Fibroblast of skin of left quadriceps (primary cell): ENCODE results near the gene CNPY3.
A peak's percentile ranks its signal among the peaks of the same experiment; 100 is the strongest.

Experiments
- DNase-seq, 2 experiments: peaks; one replicate each; pipeline ENCODE4 v3.0.0-alpha.2; 2013; ENCODE audit warnings: low read depth in 2 of 2

Gene CNPY3

GRCh38 chr6:42981836-42982235, 52.6 kb downstream of the CNPY3 start:
- DNase-seq, result no peak

DNA sequence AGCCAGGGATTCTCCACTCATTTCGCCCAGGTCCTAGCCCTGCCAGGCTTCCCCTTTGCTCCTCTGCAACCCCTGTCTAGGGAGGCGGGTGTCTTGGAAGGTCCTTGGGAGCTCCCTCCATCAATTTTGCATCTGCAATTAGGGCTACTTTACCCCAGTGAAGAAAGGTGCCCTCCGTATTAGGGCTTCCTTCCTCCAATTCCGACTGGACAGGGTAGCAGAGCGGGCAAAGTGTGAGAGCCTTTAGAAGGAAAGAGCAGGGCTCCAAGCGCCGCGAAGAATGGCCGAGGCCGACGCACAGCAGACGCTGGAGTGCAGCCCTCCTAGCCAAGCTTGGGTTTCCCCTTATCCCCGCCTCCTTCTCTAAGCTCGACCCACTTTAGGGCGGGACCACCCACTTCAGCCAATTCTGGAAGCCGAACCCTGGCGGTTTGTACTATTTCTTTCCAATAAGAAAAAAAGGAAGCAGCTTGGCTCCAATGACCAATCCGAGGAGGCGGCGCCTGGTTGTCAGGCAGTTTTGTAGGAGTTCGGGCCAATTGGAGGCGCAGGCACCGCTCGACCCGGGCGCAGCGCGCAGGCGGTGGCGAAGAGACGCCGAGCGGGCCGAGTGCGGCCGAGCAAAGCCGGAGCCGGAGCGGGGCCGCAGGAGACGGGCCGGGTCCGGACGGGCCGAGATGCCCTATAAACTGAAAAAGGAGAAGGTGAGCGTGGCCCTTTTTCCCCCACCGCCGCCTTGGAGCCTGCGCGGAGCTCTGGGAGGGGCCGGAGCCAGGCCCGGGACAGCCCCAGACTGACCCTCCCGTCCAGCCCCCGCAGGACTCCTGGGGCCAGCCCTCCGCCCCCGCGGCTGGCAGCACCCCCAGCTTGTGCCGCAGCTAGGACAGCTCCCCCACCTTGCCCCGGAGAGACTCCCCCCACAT, 55.0 kb downstream of the CNPY3 start, which contains the start of gene PPP2R5D:
Gene PPP2R5D, plus strand, starts transcription at position 570 of the 923 bp plus-strand sequence. Its CDS starts 108 bp downstream, at position 678.
- peak; percentile 98 for DNase-seq

DNA sequence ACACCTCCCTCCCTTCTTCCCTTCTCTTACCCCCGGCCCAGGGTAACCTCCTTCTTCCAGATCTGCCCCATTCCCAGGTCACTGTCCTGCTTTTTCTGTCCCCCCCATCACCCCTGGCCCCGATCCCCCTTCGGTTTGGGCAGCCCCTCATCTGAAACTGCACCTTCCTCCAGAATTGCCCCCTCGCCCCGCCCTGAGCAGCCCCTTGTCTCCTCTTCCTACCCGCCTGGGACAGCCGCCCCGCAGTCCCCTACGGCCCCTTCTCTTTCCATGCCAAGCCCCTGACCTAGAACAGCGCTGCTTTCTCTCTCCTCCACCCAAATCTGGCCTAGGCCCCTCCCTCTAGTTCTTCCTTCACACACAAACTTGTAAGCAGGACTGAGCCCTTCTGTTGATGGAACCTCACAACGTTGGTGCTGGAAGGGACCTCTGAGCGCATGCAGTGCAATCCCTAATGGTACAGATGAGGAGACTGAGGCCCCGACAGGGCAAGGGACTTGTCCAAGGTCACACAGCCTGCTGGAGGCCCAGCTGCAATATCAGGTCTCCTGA, 55.7 kb downstream of the CNPY3 start:
- DNase-seq, result no peak

DNA sequence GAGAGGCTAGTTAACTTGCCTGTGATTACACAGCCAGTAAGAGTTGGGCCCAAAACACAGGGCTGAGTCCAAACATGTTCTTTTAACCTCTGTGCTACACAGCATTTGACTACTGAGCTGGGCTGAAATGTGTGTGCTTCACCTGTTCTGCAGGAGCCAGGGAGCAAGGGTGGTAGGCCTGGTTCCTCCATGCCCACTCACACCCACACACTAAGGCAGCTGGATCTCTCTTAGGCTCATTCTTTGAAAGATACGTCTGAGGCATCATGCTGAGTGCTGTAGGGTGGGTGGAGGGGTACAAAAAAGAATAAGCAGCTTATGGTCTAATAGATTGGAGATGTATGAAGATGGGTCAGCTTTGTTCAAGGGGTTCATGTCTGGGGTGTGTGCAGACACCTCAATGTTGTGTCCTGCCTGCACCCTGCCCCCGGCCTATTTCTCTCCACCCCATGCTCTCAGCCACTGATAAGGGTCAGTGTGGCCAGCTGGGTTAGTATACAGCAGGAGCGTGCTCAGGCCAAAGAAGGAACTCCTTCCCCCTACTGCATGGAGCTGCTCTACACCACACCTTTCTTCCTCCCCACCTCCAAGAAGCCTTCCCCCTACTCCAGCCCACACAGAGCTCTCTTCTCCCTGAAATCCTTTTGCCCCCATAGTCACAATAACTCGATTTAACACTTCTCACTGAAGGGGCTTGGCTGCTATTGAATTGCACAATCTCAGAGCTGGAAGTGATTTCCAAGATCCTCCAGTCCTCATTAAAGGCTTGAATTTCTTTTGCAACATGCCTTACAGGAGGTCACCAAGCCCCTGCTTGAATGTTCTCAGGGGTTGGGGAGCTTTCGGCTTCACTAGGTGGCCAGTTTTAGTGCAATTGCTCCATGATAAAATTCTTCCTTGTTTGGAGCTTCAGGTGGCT, 58.5 kb downstream of the CNPY3 start:
- DNase-seq, result no peak

DNA sequence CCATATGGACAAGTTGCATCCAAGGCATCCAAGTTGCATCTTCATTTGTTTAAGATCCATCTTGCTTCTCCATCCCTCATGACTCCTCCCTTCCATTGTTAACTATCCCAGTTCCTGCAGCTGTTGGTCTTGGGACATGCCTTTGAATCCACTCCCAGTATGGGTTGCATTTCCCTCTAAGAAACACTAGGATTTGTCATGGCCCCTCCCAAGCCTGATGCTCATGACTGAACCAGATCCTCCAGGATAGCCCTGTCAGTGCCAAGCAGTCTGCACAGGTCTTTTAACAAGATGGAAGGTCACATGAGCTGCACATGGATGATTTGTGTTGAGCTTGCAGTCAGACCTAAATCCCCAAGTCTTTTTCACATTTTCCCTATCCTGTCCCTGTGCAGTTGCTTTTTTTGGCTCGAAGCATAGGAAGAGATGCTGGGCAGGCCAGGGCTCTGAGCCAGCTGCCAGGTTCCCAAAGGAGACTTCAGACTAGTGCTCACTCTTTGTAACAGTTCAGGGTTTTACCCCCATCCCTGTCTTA, 59.3 kb downstream of the CNPY3 start:
- DNase-seq, result no peak
